ENCODE data around the gene MAP3K6.

DNA sequence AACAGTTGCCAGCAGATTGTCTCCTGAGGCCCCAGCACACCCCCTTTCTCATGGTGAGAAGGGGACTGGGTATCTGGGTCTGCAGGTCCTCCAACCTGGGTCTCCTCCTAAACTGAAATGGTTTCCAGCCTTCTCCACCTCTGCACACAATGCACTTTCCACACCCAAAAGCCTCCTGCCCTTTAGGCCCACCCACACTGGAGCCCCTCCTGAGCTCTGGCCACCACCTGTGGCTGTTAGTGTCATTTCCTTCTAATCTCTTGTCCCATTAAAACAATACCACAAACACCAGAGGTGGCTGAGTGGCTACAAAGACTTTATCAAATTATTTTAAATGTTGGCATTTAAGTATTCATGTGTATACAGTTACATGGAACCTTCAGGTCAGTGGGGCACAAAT lies 37.2 kb upstream of the MAP3K6 start:
- TF ChIP-seq, protein P1, sequence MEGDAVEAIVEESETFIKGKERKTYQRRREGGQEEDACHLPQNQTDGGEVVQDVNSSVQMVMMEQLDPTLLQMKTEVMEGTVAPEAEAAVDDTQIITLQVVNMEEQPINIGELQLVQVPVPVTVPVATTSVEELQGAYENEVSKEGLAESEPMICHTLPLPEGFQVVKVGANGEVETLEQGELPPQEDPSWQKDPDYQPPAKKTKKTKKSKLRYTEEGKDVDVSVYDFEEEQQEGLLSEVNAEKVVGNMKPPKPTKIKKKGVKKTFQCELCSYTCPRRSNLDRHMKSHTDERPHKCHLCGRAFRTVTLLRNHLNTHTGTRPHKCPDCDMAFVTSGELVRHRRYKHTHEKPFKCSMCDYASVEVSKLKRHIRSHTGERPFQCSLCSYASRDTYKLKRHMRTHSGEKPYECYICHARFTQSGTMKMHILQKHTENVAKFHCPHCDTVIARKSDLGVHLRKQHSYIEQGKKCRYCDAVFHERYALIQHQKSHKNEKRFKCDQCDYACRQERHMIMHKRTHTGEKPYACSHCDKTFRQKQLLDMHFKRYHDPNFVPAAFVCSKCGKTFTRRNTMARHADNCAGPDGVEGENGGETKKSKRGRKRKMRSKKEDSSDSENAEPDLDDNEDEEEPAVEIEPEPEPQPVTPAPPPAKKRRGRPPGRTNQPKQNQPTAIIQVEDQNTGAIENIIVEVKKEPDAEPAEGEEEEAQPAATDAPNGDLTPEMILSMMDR (IDR thresholded peaks at IDR 0.05): no peak
- TF ChIP-seq POLR2A (IDR thresholded peaks at IDR 0.05): no peak
